ENCODE results near the gene CENPT.
A peak's percentile ranks its signal among the peaks of the same experiment; 100 is the strongest.

- TF ChIP-seq POLR2A (IDR thresholded peaks at IDR 0.05): peak in 3 of 4 donors; percentile 55 to 86 (median 63)
- TF ChIP-seq CTCF (IDR thresholded peaks at IDR 0.05): peak in 1 of 6 experiments; percentile 23
Measured at GRCh38 chr16:67806428-67807147, 40.9 kb downstream of the CENPT start, which contains the start of the genes RANBP10 and TSNAXIP1.

Measured in upper lobe of left lung (tissue), 4 donors.